Measurements from ENCODE around the gene DMP1. TPM values are rescaled to one million over a fixed set of nuclear protein-coding genes. Genes with fewer than 3 reads are reported as not detected.

The DMP1 gene
- total RNA-seq, 1 experiment from 2014 or later = not detected

- H3K4me3 ChIP-seq (ENCODE audit: low read length) = no peak overlapping the region
- no peaks in the 10 kb centered on the region for H3K9me3 ChIP-seq (ENCODE audit: low read length)
- H3K36me3 ChIP-seq (ENCODE audit: low read depth, low read length) = no peaks in the 10 kb centered on the region
- intact Hi-C loops (cut with micrococcal nuclease) = no loop called here
- no peaks in the 10 kb centered on the region for H4K20me1 ChIP-seq (ENCODE audit: low read length)
- no peaks in the 10 kb centered on the region for H3F3A ChIP-seq (ENCODE audit: low read length, unreplicated experiment)
- no peak for ATAC-seq
- H3K27ac ChIP-seq (ENCODE audit: low read length) = no peak overlapping the region
- BruUV-seq (replicated peaks) = no TSS peak
- ChIA-PET POLR2A (ENCODE audit: unreplicated experiment) (no interaction called here), CTCF (no interaction called here)
- no peak overlapping the region for H3K9ac ChIP-seq (ENCODE audit: low read length)
- peaks cover 22% of the 10 kb centered on the region for H3K27me3 ChIP-seq (ENCODE audit: low read length)
- no peaks in the 10 kb centered on the region for H3K4me1 ChIP-seq (ENCODE audit: insufficient read depth, low read length)
- H3K79me2 ChIP-seq (ENCODE audit: low read length) = no peaks in the 10 kb centered on the region
- no peak overlapping the region for H2AFZ ChIP-seq (ENCODE audit: low read length)
- no peak overlapping the region for H3K4me2 ChIP-seq (ENCODE audit: low read length)
- DNase-seq = no peak
- TF ChIP-seq CTCF (conservative IDR thresholded peaks at IDR 0.05; ENCODE audit: low read depth, low read length) (no peak), EZH2phosphoT487 (IDR thresholded peaks at IDR 0.05; ENCODE audit: borderline replicate concordance, low read length) (no peak), EZH2 (IDR thresholded peaks at IDR 0.05; ENCODE audit: low read length, unreplicated experiment) (no peak)
- no peaks in the 10 kb centered on the region for H3K9me2 ChIP-seq (replicated peaks; ENCODE audit: low read length)
Observed at GRCh38 chr4:87614292-87614890, 35.7 kb upstream of the DMP1 start.

GRCh38 chr4:87616268-87616667 lies 33.8 kb upstream of the DMP1 start:
- no peak overlapping the region for H3K4me2 ChIP-seq (ENCODE audit: low read length)
- H3K79me2 ChIP-seq (ENCODE audit: low read length) = no peaks in the 10 kb centered on the region
- no peak for DNase-seq
- ChIA-PET CTCF (no interaction called here), POLR2A (ENCODE audit: unreplicated experiment) (no interaction called here)
- H3K4me3 ChIP-seq (ENCODE audit: low read length) = no peak overlapping the region
- H3K9me2 ChIP-seq (replicated peaks; ENCODE audit: low read length) = no peaks in the 10 kb centered on the region
- no peak overlapping the region for H3K27ac ChIP-seq (ENCODE audit: low read length)
- TF ChIP-seq CTCF (conservative IDR thresholded peaks at IDR 0.05; ENCODE audit: low read depth, low read length) (no peak), EZH2 (IDR thresholded peaks at IDR 0.05; ENCODE audit: low read length, unreplicated experiment) (no peak), EZH2phosphoT487 (IDR thresholded peaks at IDR 0.05; ENCODE audit: borderline replicate concordance, low read length) (no peak)
- no peaks in the 10 kb centered on the region for H3F3A ChIP-seq (ENCODE audit: low read length, unreplicated experiment)
- H3K36me3 ChIP-seq (ENCODE audit: low read depth, low read length) = no peaks in the 10 kb centered on the region
- intact Hi-C loops (cut with micrococcal nuclease) = no loop called here
- no peaks in the 10 kb centered on the region for H4K20me1 ChIP-seq (ENCODE audit: low read length)
- no peaks in the 10 kb centered on the region for H3K4me1 ChIP-seq (ENCODE audit: insufficient read depth, low read length)
- no peaks in the 10 kb centered on the region for H3K9me3 ChIP-seq (ENCODE audit: low read length)
- BruUV-seq (replicated peaks) = no TSS peak
- H2AFZ ChIP-seq (ENCODE audit: low read length) = no peak overlapping the region
- H3K27me3 ChIP-seq (ENCODE audit: low read length) = peaks cover 36% of the 10 kb centered on the region
- H3K9ac ChIP-seq (ENCODE audit: low read length) = no peak overlapping the region
- ATAC-seq = no peak

- peaks cover 33% of the 10 kb centered on the region for H3K27me3 ChIP-seq (ENCODE audit: low read length)
- CTCF ChIA-PET = no interaction called here
- POLR2A ChIA-PET (ENCODE audit: unreplicated experiment) = no interaction called here
- ATAC-seq (no peak), DNase-seq (no peak)
- no peak overlapping the region for H3K4me2 ChIP-seq (ENCODE audit: low read length)
- H2AFZ ChIP-seq (ENCODE audit: low read length) = no peak overlapping the region
- H4K20me1 ChIP-seq (ENCODE audit: low read length) = no peaks in the 10 kb centered on the region
- no peak overlapping the region for H3K4me3 ChIP-seq (ENCODE audit: low read length)
- no peak for TF ChIP-seq CTCF (conservative IDR thresholded peaks at IDR 0.05; ENCODE audit: low read depth, low read length)
- no peak for TF ChIP-seq EZH2phosphoT487 (IDR thresholded peaks at IDR 0.05; ENCODE audit: borderline replicate concordance, low read length)
- TF ChIP-seq EZH2 (IDR thresholded peaks at IDR 0.05; ENCODE audit: low read length, unreplicated experiment) = no peak
- H3K36me3 ChIP-seq (ENCODE audit: low read depth, low read length) = no peaks in the 10 kb centered on the region
- H3K9ac ChIP-seq (ENCODE audit: low read length) = no peak overlapping the region
- no peaks in the 10 kb centered on the region for H3F3A ChIP-seq (ENCODE audit: low read length, unreplicated experiment)
- H3K9me3 ChIP-seq (ENCODE audit: low read length) = no peaks in the 10 kb centered on the region
- intact Hi-C loops (cut with micrococcal nuclease) = no loop called here
- H3K9me2 ChIP-seq (replicated peaks; ENCODE audit: low read length) = no peaks in the 10 kb centered on the region
- H3K4me1 ChIP-seq (ENCODE audit: insufficient read depth, low read length) = no peaks in the 10 kb centered on the region
- no peaks in the 10 kb centered on the region for H3K79me2 ChIP-seq (ENCODE audit: low read length)
- no TSS peak for BruUV-seq (replicated peaks)
- no peak overlapping the region for H3K27ac ChIP-seq (ENCODE audit: low read length)
Observed at GRCh38 chr4:87620086-87620485, 30.0 kb upstream of the DMP1 start.
